K562 (cell line): ENCODE results near the gene PDHX.

Source experiments
- BACH1 ChIP-seq: fragments of 200-800 bp; sonication (Bioruptor generic); IDR thresholded peaks from 2 replicates; pipeline ENCODE4 v1.6.1; 2016; ENCODE audit warnings: missing genetic modification characterization, missing compliant biosample characterization
- CBX2 ChIP-seq: fragments of 200-600 bp; sonication (generic); IDR thresholded peaks from one replicate; pipeline ENCODE4 v1.6.1; 2012; ENCODE audit warnings: mild to moderate bottlenecking, low read length, inconsistent platforms; ENCODE audit not compliant: insufficient read depth, poor library complexity, severe bottlenecking
- CEBPB ChIP-seq: fragments of 450-650 bp; IDR thresholded peaks from 2 replicates; pipeline ENCODE4 v1.6.1; 2016; ENCODE audit warnings: missing genetic modification characterization, missing compliant biosample characterization
- CHD4 ChIP-seq: fragments of 200-600 bp; sonication (generic); IDR thresholded peaks from 3 replicates; pipeline ENCODE4 v1.6.1; 2012; ENCODE audit warnings: low read depth, mild to moderate bottlenecking, mixed read lengths, low read length, inconsistent platforms; ENCODE audit not compliant: insufficient read depth, insufficient replicate concordance, poor library complexity, severe bottlenecking
- HNRNPH1 ChIP-seq: fragments of 200-400 bp; formaldehyde crosslinking; optimal IDR thresholded peaks from 2 replicates; pipeline ENCODE3; 2017; ENCODE audit warnings: low read depth, mild to moderate bottlenecking, low read length, moderate library complexity
- KDM2B ChIP-seq: fragments of 250-450 bp; sonication (Bioruptor Pico); IDR thresholded peaks from 2 replicates; pipeline ENCODE4 v1.8.0; 2021; ENCODE audit warnings: mild to moderate bottlenecking, moderate library complexity
- MLLT1 ChIP-seq, 2 experiments: fragments of 450-650 bp; IDR thresholded peaks; 2 replicates each; pipeline ENCODE4 v1.6.1; 2016
- POLR2AphosphoS5 ChIP-seq: IDR thresholded peaks from 2 replicates; pipeline ENCODE4 v1.6.1; 2011; ENCODE audit warnings: mild to moderate bottlenecking, low read depth, low read length, moderate library complexity; ENCODE audit not compliant: control insufficient read depth, insufficient read depth
- ZNF184 ChIP-seq: sonication (generic); formaldehyde crosslinking; IDR thresholded peaks from 2 replicates; pipeline ENCODE4 v1.5.0; 2020; ENCODE audit warnings: missing genetic modification reagents
- ZNF197 ChIP-seq: fragments of 200-800 bp; sonication (Bioruptor generic); IDR thresholded peaks from 2 replicates; pipeline ENCODE4 v1.6.1; 2016; ENCODE audit warnings: low read depth, missing genetic modification characterization, missing compliant biosample characterization

- TF ChIP-seq ZNF184 (CRISPR knock-in tag): no peak
- no peak for TF ChIP-seq CHD4
- TF ChIP-seq CEBPB (tag): no peak
- TF ChIP-seq KDM2B: no peak
- no peak for TF ChIP-seq ZNF197 (CRISPR knock-in tag)
- no peak for TF ChIP-seq CBX2
- no peak for TF ChIP-seq MLLT1 (IDR thresholded peaks at IDR 0.05)
- no peak for TF ChIP-seq BACH1 (tag)
- no peak for TF ChIP-seq POLR2AphosphoS5
- no peak for TF ChIP-seq HNRNPH1
Observed at GRCh38 chr11:34941688-34942087, 25.3 kb downstream of the PDHX start.
